Measurements from ENCODE around the gene DNAH5.
"Not testable (repeated sequence)": the region's sequence is repeated elsewhere in the genome, so short reads cannot be mapped to it uniquely, and the experiment has no call there.

Gene DNAH5

GRCh38 chr5:13944560-13945199, at the start of gene DNAH5:
Gene DNAH5, minus strand, starts transcription at chr5:13944688. Its CDS starts 250 bp downstream, at chr5:13944438.
- DNase-seq (ENCODE audit: low spot score) = no peak

DNA sequence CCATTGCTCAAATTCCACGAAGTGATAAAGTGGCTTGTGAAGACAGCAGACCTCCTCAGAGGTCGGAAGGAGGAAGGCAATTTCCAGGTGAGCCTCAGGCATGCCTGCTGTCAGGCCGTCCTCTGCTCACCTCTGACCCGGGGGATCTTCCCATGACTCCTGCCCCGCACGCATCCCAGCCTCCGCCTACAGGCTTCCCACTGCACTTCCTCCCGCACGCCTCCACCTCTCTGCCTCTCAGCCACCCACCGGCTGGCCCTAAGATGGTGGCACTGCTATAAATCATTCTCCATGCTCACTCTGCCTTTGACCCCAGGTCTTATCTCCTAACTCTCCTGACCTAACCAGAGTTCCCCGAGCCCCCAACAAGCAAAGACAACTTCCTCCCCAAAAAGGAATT, 49.4 kb upstream of the DNAH5 start:
- DNase-seq (ENCODE audit: low spot score) = no peak

GRCh38 chr5:13992795-13993194, 48.3 kb upstream of the DNAH5 start:
- no peak for DNase-seq (ENCODE audit: low spot score)

- no peak for DNase-seq (ENCODE audit: low spot score)
Measured at GRCh38 chr5:13991365-13991764, 46.9 kb upstream of the DNAH5 start.

DNA sequence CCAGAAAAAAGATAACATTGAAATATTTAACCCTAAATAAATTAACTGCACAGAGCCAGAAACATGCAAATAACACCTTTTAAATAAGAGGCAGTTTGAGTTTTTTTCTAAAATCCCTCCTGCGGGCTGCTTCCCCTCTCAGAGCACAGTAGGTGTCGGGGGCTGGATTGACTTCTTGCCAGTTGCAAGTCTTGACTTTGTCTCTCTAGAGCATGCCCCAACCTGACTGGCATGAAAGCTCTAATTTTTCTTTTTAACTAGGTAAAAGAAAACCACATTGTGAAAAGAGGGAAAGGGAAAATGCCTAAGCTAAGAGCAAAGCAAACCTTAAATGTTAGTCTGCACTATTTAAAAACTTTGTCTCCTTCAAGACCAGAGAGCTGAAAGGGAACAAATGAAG, 46.4 kb upstream of the DNAH5 start:
- no peak for DNase-seq (ENCODE audit: low spot score)

DNA sequence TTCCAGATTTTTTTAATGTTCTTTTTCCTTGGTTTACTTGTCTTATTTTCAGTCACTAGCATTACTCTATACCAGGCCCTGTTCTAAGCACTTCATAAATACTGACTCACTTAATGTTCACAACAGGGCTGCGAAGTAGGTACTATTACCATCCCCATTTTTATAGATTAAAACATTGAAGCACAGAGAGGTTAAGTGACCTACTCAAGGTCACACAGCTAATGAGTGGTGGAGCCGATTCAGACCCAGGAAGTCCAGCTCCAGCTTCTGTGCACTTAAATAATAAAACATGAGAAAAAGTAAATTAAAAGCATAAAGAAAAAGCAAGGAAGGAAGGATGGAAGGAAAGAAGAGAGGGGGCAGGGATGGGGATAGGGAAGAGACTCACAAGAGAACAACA, 45.3 kb upstream of the DNAH5 start:
- DNase-seq (ENCODE audit: low spot score) = no peak

- DNase-seq (ENCODE audit: low spot score) = peak; percentile 24
Measured at GRCh38 chr5:13987843-13988464, 43.5 kb upstream of the DNAH5 start.

GRCh38 chr5:13985731-13986418, 41.4 kb upstream of the DNAH5 start:
- DNase-seq (ENCODE audit: low spot score) = no peak

- DNase-seq (ENCODE audit: low spot score) = not testable (repeated sequence)
Measured at GRCh38 chr5:13984888-13985287, 40.4 kb upstream of the DNAH5 start.

DNA sequence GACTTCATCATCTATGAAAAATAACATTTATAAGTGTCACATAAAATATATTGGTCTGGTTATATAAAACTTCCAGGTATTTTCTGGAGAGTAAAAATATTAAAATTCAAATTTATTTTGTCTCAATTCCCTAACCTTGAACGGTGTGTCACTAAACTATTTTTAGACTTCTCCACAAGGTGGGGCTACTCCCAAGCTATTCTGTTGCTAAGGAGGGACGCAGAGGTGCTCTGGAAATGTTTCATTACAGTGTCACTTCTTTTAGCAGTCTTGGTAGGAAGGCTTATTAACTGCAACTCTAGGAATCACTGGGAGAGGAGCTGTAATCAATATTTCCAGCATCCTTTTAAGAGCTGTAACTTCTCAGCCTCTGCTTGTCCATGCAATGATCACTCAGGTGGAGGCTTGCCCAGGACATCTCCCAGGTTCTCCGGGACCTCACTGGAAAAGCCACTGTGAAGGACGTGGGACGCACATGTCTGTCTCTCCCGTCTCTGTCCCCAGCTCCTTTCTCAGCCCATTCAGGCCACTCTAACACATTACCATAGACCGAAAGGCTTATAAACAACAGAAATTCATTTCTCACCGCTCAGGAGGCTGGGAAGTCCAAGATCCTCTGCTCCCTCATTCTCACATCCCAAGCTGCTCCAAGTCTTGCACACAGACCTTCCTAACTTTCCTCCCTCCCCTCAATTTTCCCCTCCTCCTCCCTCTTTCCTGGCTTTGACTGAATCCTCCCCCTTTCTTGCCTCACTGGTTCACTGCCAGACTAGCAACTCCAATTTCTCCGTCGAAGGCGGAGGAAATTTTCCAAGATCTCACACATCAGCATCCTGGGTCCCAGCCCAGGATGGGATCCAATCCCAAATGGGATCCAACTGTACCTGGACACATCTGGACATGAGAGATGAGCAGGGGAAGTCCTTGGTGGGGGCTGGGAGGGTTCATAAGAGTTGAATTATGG, 32.7 kb upstream of the DNAH5 start:
- no peak for DNase-seq (ENCODE audit: low spot score)

DNA sequence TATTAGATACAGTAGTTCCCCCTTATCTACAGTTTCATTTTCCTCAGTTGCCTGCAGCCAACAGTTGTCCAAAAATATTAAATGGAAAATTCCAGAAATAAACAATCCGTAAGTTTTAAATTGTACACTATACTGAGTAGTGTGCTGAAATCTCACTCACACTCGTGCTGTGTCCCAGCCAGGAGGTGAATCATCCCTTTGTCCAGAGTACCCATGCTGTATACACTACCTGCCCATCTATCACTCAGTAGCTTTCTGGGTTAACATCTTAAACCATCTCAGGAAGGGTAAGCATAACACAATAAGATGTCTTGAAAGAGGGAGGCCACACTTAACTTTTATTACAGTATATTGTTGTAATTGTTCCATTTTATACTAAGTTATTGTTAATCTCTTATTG, 31.7 kb upstream of the DNAH5 start:
- DNase-seq (ENCODE audit: low spot score) = no peak

- DNase-seq (ENCODE audit: low spot score) = no peak
Measured at GRCh38 chr5:13975246-13975645, 30.8 kb upstream of the DNAH5 start.

GRCh38 chr5:13973724-13974123, 29.2 kb upstream of the DNAH5 start:
- DNase-seq (ENCODE audit: low spot score) = no peak

DNA sequence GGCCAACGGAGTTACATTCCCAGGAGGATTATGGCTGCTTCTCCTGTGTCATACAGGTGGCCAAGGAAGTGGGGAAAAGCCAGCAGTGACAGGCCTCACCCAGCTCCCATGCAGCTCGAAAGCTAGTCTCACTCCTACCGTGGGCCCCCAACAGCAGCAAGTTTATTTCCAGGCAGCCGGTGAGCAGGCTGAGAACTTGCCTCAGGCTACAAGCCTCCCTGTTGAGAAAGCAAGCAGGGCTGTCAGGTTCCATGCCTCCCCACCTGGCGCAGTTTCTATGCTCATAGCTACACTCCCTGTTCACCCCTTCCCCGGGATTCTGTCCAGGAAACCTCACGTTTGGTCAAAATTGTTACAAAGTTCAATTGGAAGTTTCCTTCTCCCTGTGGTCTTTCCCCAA, 27.5 kb upstream of the DNAH5 start:
- DNase-seq (ENCODE audit: low spot score) = no peak

DNA sequence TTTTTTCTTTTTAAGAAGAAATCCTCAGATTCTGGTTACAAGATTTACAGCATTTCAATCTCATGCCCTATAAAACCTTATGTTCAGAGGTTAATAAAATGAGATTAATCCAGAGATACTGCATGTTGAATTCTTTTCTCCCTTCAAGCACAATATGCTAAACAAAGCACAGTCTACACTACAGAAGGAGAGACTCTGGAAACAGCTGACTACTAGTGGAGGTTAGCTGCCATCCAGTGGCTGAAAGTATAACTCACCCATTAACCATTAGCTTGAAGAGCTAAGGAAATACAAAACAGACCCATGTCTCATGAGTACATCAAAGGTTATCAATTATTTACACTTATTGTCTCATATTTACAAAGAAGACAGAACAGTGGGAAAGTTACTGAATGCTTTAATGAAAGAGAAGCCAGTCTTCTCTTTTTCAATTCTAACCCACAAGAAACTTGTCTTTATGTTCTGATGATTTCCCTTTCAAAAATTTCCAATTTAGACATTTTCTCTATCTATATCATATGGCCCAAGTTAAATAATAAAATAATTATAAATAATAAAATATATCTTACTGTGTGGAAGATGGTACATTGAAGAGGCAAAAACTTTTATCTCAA, 12.7 kb upstream of the DNAH5 start:
- DNase-seq (ENCODE audit: low spot score) = peak; percentile 46

DNA sequence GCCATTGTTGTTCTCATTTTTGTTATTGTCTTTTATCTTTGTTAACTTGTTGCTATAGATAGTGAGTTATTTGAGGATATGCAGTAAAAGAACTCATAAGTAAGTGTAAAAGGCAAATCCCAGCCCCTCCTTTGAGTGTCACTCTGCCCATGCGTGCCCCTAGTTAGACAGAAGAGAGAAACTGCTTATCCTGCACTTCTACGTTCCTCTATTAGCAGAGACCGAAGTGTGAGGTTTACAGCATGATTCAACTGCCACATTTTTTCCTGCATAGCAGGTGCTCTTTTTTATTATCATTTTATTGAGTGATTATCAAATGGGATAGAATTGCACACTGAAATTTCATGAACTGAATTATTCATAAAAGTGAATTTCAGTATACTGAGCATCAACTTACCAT, 12.0 kb upstream of the DNAH5 start:
- peak; percentile 16 for DNase-seq (ENCODE audit: low spot score)

GRCh38 chr5:13955896-13956295, 11.4 kb upstream of the DNAH5 start:
- DNase-seq (ENCODE audit: low spot score) = no peak

DNA sequence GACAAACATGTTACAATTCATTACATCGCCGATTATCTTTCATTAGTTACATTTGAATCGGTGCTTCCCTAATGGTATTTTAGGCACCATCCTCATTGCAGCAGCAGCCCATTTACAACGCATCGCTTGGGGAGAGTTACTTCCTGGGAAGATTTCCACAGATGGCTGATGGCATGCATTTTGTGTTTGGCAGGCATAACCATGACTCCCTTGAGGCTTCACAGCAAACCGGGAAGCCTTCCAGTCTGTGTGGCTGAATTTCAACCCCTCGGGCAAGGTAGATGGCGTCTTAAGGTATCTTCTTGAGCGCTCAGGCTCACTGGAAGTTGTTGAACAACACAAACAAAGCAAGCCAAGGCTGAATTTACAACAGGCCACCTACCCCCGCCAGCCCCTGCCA, 1.6 kb upstream of the DNAH5 start:
- DNase-seq (ENCODE audit: low spot score) = no peak

DNA sequence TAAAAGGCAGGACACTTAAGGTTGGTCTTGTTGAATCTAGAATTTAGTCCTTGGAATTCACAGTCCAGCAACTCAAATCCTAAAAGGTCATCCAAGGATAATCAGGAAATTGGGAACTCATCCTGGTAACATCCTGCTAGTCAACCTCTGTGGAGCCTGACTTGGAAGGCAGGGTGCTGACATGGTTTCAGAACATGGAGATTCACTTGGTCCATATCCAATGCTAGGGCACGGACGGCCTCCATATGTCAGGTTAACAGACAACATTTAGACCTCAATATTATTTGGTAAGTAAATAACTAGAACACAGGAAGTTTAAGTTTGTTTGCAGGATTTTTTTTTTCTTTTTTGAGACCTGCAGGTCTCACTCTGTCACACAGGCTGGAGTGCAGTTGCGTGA, 783 bp upstream of the DNAH5 start:
- DNase-seq (ENCODE audit: low spot score) = no peak

- DNase-seq (ENCODE audit: low spot score) = peak; percentile 50
Measured at GRCh38 chr5:13943676-13944075, 812 bp downstream of the DNAH5 start.

DNA sequence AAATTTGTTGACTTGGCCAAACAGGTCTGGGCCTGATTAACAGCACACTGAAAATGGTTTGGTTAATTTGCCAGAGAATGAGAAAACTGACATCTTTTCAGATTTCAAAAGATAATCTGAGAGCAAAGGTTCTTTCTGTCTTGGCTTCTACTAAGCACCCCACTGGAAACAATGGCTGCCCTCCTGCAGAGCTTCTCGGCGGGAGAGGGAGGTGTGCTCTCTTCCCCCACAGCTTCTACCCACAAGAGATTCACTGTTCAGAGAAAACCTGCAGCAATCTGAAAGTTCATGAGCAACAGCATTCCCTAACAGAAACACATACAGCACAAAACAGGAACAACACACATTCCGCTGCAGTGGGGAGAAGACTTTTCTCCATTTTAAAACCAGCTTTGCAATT, 3.0 kb downstream of the DNAH5 start:
- no peak for DNase-seq (ENCODE audit: low spot score)

DNA sequence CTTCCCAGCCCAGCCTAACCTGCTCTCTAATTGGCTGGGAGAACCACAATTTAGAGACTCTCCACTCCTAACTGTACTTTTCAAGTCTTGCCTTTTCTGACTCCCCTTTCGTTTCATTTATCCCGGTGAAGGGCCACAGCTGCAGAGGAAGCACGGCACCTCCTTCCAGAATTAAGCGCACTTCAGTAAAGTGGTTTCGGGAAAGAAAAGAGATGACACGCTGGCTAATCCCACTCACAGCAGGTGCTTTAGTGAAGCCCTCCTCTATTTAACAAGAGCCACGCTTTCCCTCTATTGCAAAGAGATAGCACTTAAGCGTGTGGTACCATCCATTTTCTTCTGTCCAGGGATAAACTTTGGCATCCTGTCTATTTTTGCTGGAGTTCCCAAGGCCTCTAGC, 4.8 kb downstream of the DNAH5 start:
- no peak for DNase-seq (ENCODE audit: low spot score)

Data from globus pallidus (tissue), 1 donor.